HUES6 (cell line): ENCODE data around the gene PEX1.
A peak's percentile ranks its signal among the peaks of the same experiment; 100 is the strongest.
"Not testable (repeated sequence)": the region's sequence is repeated elsewhere in the genome, so short reads cannot be mapped to it uniquely, and the experiment has no call there.

Source experiments
- H3K27ac ChIP-seq: 2 replicates; pipeline ENCODE4 v1.7.0; 2013; ENCODE audit warnings: low read depth, mild to moderate bottlenecking, low read length, inconsistent platforms
- H3K27me3 ChIP-seq: 2 replicates; pipeline ENCODE4 v1.6.1; 2013; ENCODE audit warnings: low read length; ENCODE audit not compliant: control insufficient read depth, insufficient read depth
- H3K36me3 ChIP-seq: 2 replicates; pipeline ENCODE4 v1.6.1; 2013; ENCODE audit warnings: low read length; ENCODE audit not compliant: control insufficient read depth, insufficient read depth
- H3K4me1 ChIP-seq: 2 replicates; pipeline ENCODE4 v1.6.1; 2013; ENCODE audit warnings: low read length; ENCODE audit not compliant: control insufficient read depth, insufficient read depth
- H3K4me3 ChIP-seq: 2 replicates; pipeline ENCODE4 v1.5.1; 2013; ENCODE audit warnings: low read depth, low read length
- H3K9ac ChIP-seq: one replicate; pipeline ENCODE4 v1.6.1; 2013; ENCODE audit warnings: mild to moderate bottlenecking, low read length
- H3K9me3 ChIP-seq: 2 replicates; pipeline ENCODE4 v1.6.1; 2013; ENCODE audit warnings: low read depth, low read length; ENCODE audit not compliant: control insufficient read depth, insufficient read depth

The PEX1 gene

DNA sequence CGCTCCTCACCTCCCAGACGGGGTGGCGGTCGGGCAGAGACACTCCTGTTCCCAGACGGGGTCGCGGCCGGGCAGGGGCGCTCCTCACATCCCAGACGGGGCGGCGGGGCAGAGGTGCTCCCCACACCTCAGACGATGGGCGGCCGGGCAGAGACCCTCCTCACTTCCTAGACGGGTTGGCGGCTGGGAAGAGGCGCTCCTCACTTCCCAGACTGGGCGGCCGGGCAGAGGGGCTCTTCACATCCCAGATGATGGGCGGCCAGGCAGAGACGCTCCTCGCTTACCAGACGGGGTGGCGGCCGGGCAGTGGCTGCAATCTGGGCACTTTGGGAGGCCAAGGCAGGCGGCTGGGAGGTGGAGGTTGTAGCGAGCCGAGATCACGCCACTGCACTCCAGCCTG, 16.8 kb upstream of the PEX1 start:
- not testable (repeated sequence) for H3K27ac ChIP-seq, H3K27me3 ChIP-seq, H3K36me3 ChIP-seq, H3K4me3 ChIP-seq, H3K9ac ChIP-seq, H3K9me3 ChIP-seq, H3K4me1 ChIP-seq

GRCh38 chr7:92543542-92543941, 15.2 kb upstream of the PEX1 start:
- H3K27me3 ChIP-seq, H3K27ac ChIP-seq, H3K9me3 ChIP-seq, H3K36me3 ChIP-seq, H3K4me3 ChIP-seq, H3K4me1 ChIP-seq, H3K9ac ChIP-seq: not testable (repeated sequence)

- Histone ChIP-seq H3K9ac (no peak overlapping the region), H3K4me3 (no peak overlapping the region), H3K36me3 (peaks cover 71% of the 10 kb centered on the region), H3K27ac (no peak overlapping the region), H3K27me3 (no peaks in the 10 kb centered on the region), H3K9me3 (no peaks in the 10 kb centered on the region), H3K4me1 (no peaks in the 10 kb centered on the region)
These were observed 6.3 kb upstream of the PEX1 start for GRCh38 chr7:92534572-92534971.

DNA sequence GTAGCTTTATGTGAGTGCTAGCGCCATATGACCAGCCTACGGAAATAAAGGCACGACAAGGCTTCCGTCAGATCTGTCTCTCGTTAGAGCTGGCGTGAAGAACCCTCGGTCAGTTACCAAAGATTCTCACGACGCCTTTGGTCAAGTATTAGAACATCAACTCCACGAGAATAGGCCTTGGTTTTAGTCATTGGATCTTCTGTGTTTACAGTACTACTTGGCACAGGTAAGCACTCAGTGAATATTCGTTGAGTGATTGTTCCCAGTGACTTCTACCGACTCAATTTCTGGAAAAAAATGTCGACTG, 591 bp upstream of the PEX1 start:
- Histone ChIP-seq H3K9me3 (no peaks in the 10 kb centered on the region), H3K27ac (peak overlapping the region; percentile 84), H3K27me3 (no peaks in the 10 kb centered on the region), H3K9ac (peak overlapping the region; percentile 96), H3K4me1 (no peaks in the 10 kb centered on the region), H3K4me3 (peak overlapping the region; percentile 95), H3K36me3 (peaks cover 29% of the 10 kb centered on the region)

DNA sequence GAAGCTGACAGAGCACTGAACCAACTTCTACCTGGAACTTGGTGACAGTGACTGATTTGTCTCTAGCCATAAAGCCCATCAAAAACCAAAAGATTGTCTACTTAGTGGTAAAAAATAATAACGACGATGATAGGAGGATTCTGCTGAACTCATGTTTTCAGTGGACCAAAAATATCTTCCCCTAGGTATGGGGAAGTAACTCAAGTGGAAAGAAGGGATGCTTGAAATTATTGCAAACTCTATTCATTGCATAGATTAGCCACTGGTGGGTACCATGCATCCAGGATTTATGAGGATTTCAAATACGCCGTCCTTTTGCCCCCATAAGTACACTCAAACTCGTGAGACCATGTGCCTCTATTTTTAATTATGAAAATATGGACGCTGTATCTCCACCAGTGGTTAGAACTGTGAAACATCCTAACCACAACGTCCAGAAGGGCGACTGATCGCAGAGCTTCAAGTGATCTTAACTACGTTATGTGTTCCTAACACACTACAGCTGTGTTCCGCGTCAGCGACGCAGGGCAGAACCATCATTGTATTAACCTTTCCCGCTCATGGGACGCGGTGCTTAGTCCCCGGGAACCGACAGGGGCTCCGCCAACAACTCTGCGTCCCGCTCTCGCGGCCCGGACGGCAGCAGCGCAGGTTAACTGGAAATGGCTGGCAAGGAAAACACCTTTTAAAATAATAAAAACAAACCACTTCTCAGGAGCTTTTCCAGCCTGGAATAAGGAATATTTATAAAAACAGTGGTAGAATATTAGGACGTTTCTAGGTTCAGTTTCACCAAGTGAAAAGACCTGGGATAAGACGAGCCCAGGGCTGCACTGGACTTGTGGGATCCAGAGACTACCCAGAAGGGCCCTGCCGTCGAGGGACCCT, 776 bp downstream of the PEX1 start:
- Histone ChIP-seq H3K9ac (peak overlapping the region; percentile 76), H3K4me3 (peak overlapping the region; percentile 87), H3K9me3 (no peaks in the 10 kb centered on the region), H3K4me1 (no peaks in the 10 kb centered on the region), H3K27ac (peak overlapping the region; percentile 37; the same call in 1 of the 2 replicates), H3K36me3 (peaks cover 16% of the 10 kb centered on the region), H3K27me3 (no peaks in the 10 kb centered on the region)

DNA sequence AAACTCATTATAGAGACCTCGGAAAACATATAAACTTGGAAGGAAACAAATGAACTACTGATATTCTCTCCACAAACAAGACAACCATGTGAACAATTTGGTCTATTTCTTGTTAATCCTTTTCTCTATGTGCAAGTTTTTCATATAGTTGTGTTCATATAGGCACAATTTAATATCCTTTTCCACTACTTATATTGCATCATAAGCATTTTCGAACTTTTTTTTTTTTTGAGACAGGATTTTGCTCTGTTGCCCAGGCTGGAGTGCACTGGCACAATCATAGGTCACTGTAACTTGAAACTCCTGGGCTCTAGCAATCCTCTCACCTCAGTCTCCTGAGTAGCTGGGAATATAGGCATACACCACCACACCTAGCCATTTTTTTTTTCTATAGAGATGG, 5.2 kb downstream of the PEX1 start:
- Histone ChIP-seq H3K36me3 (peaks cover 18% of the 10 kb centered on the region), H3K4me3 (no peak overlapping the region), H3K9ac (no peak overlapping the region), H3K9me3 (no peaks in the 10 kb centered on the region), H3K27ac (no peak overlapping the region), H3K27me3 (no peaks in the 10 kb centered on the region), H3K4me1 (no peaks in the 10 kb centered on the region)

GRCh38 chr7:92520024-92520423, 8.3 kb downstream of the PEX1 start:
- no peak overlapping the region for H3K27ac ChIP-seq
- H3K36me3 ChIP-seq: peaks cover 38% of the 10 kb centered on the region
- H3K4me1 ChIP-seq: no peaks in the 10 kb centered on the region
- H3K9ac ChIP-seq: no peak overlapping the region
- H3K4me3 ChIP-seq: no peak overlapping the region
- H3K27me3 ChIP-seq: no peaks in the 10 kb centered on the region
- no peaks in the 10 kb centered on the region for H3K9me3 ChIP-seq

- Histone ChIP-seq H3K27ac (no peak overlapping the region), H3K9me3 (no peaks in the 10 kb centered on the region), H3K36me3 (peaks cover 48% of the 10 kb centered on the region), H3K27me3 (no peaks in the 10 kb centered on the region), H3K9ac (no peak overlapping the region), H3K4me3 (no peak overlapping the region), H3K4me1 (no peaks in the 10 kb centered on the region)
These were observed 10.7 kb downstream of the PEX1 start for GRCh38 chr7:92517631-92518030.

GRCh38 chr7:92513167-92513902, 15.0 kb downstream of the PEX1 start:
- H3K27me3 ChIP-seq: no peaks in the 10 kb centered on the region
- peaks cover 45% of the 10 kb centered on the region for H3K36me3 ChIP-seq
- no peak overlapping the region for H3K27ac ChIP-seq
- H3K9ac ChIP-seq: no peak overlapping the region
- H3K9me3 ChIP-seq: no peaks in the 10 kb centered on the region
- H3K4me3 ChIP-seq: no peak overlapping the region
- no peaks in the 10 kb centered on the region for H3K4me1 ChIP-seq

GRCh38 chr7:92508946-92509345, 19.4 kb downstream of the PEX1 start:
- no peak overlapping the region for H3K4me3 ChIP-seq
- no peaks in the 10 kb centered on the region for H3K27me3 ChIP-seq
- no peak overlapping the region for H3K27ac ChIP-seq
- peaks cover 48% of the 10 kb centered on the region for H3K36me3 ChIP-seq
- no peaks in the 10 kb centered on the region for H3K9me3 ChIP-seq
- H3K9ac ChIP-seq: no peak overlapping the region
- no peaks in the 10 kb centered on the region for H3K4me1 ChIP-seq

DNA sequence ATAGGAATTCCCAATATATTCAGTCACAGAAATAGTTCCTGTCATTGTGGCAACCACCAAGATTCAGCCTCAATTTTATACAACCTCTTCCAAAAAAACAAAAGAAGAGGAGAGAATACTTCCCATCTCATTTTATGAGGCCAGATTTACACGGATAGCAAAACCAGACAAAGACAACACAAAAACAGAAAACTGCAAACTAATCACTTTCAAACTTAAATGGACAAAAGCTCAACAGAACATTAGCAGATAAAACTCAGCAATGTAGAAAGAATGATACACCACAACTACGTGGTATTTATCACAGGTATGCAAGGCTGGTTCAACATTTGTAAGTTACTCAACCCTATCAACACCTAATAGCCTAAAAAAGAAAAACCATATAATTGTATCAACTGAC, 22.0 kb downstream of the PEX1 start:
- Histone ChIP-seq H3K27ac (no peak overlapping the region), H3K27me3 (no peaks in the 10 kb centered on the region), H3K4me3 (no peak overlapping the region), H3K36me3 (peaks cover 58% of the 10 kb centered on the region), H3K4me1 (no peaks in the 10 kb centered on the region), H3K9me3 (no peaks in the 10 kb centered on the region), H3K9ac (no peak overlapping the region)
